HepG2 (cell line): ENCODE data around the gene PIMREG.

Source experiments
- ASH2L ChIP-seq: fragments of 300-600, 200-600 bp; sonication (generic); IDR thresholded peaks from 2 replicates; pipeline ENCODE4 v1.7.0; 2017; ENCODE audit warnings: low read depth, mild to moderate bottlenecking, moderate library complexity, mixed read lengths, low read length; ENCODE audit not compliant: insufficient read length
- TF ChIP-seq, protein P1 (sequence below): sonication (generic); formaldehyde crosslinking; IDR thresholded peaks from 2 replicates; pipeline ENCODE4 v1.5.0; 2020; ENCODE audit warnings: mild to moderate bottlenecking, missing genetic modification reagents, moderate library complexity
- TF ChIP-seq, protein P2 (sequence below): sonication (generic); formaldehyde crosslinking; conservative IDR thresholded peaks from 2 replicates; pipeline ENCODE4 v1.8.1; 2023; ENCODE audit warnings: missing genetic modification reagents

DNA sequence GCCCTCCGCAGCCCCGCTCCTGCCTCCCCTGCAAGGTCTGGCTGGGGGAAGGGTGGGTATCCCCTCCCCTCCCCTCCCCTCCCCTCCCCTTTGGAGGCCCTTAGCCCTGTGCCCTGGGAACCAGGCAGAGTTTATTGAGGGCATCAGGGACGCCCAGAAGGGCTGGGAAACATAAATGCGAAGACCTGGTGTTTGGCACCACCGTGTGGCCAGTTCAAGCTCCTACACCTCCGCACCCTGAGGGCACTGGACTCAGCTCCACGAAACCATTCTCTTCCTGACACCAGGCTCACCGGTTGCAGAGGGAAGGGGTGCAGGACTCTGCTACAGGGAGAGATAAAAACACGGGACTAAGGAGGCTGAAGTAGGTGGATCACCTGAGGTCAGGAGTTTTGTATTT lies 8.3 kb upstream of the PIMREG start:
- TF ChIP-seq, protein P1, sequence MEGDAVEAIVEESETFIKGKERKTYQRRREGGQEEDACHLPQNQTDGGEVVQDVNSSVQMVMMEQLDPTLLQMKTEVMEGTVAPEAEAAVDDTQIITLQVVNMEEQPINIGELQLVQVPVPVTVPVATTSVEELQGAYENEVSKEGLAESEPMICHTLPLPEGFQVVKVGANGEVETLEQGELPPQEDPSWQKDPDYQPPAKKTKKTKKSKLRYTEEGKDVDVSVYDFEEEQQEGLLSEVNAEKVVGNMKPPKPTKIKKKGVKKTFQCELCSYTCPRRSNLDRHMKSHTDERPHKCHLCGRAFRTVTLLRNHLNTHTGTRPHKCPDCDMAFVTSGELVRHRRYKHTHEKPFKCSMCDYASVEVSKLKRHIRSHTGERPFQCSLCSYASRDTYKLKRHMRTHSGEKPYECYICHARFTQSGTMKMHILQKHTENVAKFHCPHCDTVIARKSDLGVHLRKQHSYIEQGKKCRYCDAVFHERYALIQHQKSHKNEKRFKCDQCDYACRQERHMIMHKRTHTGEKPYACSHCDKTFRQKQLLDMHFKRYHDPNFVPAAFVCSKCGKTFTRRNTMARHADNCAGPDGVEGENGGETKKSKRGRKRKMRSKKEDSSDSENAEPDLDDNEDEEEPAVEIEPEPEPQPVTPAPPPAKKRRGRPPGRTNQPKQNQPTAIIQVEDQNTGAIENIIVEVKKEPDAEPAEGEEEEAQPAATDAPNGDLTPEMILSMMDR (CRISPR knock-in tag) = peak; percentile 87
- TF ChIP-seq, protein P2, sequence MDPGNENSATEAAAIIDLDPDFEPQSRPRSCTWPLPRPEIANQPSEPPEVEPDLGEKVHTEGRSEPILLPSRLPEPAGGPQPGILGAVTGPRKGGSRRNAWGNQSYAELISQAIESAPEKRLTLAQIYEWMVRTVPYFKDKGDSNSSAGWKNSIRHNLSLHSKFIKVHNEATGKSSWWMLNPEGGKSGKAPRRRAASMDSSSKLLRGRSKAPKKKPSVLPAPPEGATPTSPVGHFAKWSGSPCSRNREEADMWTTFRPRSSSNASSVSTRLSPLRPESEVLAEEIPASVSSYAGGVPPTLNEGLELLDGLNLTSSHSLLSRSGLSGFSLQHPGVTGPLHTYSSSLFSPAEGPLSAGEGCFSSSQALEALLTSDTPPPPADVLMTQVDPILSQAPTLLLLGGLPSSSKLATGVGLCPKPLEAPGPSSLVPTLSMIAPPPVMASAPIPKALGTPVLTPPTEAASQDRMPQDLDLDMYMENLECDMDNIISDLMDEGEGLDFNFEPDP (CRISPR knock-in tag) = no peak
- TF ChIP-seq ASH2L = no peak
